ENCODE measurements around the gene NFATC2.
"Not testable (repeated sequence)": the region's sequence is repeated elsewhere in the genome, so short reads cannot be mapped to it uniquely, and the experiment has no call there.

Gene NFATC2

DNA sequence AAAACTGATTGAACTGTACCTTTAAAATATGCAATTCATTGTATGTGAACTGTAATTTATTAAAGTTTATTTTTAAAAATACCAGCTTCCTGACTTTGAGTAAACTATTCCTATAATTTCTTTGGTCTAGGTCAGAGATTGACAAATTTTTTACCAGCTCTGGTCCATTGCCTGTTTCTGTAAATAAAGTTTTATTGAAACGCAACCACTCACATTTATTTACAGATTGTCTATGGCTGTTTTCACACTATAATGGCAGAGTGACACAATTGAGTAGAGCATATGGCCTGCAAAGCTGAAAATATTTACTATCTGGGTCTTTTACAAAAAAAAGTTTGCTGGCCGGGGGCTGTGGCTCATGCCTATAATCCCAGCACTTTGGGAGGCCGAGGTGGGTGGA lies 33.0 kb upstream of the NFATC2 start:
- TF ChIP-seq, protein P1, sequence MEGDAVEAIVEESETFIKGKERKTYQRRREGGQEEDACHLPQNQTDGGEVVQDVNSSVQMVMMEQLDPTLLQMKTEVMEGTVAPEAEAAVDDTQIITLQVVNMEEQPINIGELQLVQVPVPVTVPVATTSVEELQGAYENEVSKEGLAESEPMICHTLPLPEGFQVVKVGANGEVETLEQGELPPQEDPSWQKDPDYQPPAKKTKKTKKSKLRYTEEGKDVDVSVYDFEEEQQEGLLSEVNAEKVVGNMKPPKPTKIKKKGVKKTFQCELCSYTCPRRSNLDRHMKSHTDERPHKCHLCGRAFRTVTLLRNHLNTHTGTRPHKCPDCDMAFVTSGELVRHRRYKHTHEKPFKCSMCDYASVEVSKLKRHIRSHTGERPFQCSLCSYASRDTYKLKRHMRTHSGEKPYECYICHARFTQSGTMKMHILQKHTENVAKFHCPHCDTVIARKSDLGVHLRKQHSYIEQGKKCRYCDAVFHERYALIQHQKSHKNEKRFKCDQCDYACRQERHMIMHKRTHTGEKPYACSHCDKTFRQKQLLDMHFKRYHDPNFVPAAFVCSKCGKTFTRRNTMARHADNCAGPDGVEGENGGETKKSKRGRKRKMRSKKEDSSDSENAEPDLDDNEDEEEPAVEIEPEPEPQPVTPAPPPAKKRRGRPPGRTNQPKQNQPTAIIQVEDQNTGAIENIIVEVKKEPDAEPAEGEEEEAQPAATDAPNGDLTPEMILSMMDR (conservative IDR thresholded peaks at IDR 0.05): no peak
- no peak overlapping the region for H3K27ac ChIP-seq

DNA sequence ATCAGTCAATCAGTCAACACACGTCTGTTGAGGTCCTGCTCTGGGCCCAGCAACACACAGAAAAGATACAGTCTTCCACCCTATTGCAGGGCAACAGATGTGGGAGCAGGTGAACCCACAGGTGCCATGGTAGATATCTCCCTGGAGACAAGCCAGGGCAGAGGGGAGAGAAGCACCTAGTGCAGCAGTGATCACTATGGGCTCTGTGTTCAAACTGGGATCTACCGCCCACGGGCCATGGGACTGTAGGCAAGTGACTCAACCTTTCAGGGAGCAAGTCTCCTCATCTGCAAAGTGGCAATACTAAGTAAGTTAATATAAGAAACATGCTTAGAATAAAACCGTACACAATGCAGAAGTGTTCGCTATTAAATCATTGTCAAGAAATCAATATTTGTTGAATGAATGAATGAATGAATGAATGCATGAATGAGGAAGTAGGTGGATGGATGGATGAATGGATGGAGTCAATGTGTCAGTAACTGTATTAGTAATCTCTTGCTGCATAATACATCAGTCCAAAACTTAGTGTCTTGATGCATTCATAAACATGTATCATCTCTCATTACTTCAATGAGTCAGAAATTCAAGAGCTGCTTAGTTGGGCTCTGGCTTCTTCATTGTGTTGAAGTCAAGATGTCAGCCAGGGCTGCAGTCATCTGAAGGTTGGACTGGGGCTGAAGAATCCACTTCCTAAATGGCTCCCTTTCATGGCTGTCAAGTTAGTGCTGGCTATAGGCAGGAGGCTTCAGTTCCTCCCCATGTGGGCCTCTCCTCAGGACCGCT lies 31.9 kb upstream of the NFATC2 start:
- H3K27ac ChIP-seq: no peak overlapping the region
- TF ChIP-seq, protein P1 (conservative IDR thresholded peaks at IDR 0.05): no peak

DNA sequence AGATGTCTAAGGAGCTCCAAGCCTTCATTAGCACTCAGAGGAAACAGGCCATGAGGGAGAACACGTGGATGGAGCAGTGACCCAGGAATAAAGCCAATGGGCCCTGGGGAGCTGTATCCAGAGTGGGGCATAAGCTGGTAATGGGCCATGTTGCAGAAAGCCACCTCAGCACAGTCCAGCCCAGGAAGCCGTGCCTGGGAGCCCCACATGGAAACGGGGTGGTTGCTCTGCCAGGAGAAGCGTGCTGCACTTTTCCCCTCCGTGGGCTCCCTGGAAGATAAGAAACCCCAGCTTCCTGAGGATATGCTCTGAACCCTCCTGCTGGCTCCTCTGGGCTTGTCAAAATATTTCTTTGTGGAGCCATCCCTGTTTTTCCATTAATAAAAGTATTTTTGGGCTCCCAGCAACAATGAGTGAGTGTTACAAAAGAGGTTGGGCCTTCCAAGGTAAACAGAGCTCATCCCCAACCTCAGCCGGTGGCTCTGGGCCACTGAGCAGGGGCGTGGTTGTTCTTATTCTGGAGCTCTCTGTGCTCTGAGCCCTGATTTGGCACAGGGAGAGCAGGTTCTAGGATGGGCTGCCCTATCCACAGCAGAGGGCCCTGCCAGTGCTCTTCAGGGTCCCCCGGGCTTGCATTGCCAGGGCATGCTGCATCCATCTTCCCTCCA lies 31.2 kb upstream of the NFATC2 start:
- TF ChIP-seq, protein P1 (conservative IDR thresholded peaks at IDR 0.05): no peak
- no peak overlapping the region for H3K27ac ChIP-seq

DNA sequence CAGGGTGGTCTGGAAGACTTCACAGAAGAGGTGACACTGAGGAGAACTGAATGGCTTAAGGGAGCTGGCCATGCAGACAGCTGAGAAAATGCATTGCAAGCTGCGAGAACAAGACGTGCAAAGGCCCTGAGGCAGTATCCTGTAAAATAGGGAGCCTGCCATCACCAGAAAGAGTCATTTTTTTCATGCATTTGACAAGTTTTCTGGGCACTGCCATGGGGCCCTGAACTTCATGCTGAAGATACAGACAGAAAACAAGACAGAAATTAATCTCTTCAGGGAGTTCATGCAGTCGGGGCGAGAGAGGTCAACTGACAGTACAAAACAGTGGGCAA lies 28.9 kb upstream of the NFATC2 start:
- H3K27ac ChIP-seq: no peak overlapping the region
- TF ChIP-seq, protein P1 (conservative IDR thresholded peaks at IDR 0.05): no peak

DNA sequence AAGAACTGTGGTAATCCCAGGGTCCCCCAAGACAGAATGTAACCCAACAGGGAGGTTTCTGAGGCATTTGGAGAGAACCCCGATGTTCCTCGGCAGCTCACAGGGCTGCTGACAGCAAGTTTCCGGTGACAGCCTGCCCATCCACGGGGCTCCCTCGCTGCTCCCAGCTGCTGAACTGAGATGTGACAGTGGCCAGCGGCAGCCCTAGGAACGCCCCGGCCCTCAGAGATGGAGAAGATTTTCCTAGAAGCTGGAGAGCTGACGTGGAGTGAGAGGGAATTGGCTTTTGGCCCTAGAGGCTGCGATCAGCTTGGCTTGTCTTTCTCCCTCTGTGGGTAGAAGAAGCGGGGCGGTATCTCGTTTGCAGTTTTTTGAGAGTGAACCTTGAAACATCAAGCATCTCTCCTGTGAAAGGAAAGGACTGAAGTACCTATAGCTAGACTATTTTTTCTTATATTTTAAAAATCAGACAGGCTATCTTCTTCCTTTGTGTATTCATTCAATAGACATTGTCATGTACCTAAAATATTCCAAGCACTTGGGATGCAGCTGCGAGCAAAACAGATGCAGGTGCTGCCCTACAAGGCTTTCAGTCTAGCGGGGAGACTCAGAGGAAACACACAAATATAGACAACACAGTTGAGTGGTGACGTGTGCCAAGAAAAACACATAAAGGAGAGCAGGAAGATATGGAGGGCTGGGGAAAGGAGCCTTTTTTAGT lies 28.4 kb upstream of the NFATC2 start:
- TF ChIP-seq, protein P1 (conservative IDR thresholded peaks at IDR 0.05): no peak
- H3K27ac ChIP-seq: no peak overlapping the region

DNA sequence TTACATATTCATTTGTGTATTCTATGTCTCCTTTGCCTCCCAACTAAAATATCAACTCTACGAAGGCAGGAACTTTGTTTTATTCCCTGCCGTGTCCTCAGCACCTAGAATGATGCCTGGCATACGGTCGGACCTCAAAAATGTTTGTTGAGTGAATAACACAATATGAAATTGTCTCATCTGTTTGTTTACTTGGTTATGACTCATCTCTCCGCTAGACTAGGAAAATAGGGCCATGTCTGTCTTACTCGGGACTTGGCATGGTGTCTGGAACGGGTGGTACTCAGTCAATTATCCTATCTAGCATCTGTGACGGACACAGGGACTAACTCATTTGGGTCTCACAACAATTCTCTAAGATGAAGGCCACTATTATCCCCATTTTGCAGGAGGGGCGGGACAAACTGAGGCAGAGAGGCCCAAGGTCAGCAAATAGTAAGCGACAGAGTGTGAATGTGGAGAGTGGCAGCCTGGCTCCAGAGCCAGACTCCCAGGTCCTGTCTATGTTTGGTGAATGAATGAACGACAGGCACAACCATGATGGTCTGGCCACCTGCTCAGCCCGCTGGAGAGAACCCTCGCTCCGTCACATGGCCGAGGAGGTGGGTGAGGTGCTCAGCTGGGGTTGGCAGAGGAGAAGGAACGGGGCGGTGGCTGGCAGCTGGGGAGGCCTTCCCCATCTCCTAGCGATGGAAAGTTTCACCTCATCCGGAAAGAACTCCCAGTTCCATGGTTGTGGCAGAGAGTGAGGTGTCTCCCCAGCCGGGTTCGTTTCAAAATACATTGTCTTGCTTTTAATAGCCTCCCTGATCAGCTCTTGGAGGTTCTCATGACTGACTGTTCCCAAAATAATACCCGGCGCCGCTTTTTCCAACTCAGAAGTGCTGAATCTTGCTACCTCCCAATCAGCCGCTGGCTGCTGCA lies 27.6 kb upstream of the NFATC2 start:
- H3K27ac ChIP-seq: no peak overlapping the region
- TF ChIP-seq, protein P1 (conservative IDR thresholded peaks at IDR 0.05): no peak

DNA sequence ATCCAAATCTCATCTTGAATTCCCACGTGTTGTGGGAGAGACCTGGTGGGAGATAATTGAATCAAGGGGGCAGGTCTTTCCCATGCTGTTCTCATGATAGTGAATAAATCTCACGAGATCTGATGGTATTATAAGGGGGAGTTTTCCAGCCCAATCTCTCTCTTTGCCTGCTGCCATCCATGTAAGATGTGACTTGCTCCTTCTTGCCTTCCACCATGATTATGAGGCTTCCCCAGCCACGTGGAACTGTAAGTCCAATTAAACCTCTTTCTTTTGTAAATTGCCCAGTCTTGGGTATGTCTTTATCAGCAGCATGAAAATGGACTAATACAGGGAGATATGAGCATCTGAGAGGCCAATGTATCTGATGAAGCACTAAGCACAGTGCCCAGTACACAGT lies 26.0 kb upstream of the NFATC2 start:
- H3K27ac ChIP-seq: not testable (repeated sequence)

Data from VCaP (cell line).